BLaER1 (cell line): Measurements from ENCODE around the gene HLA-F.

Experiments used
- H3K27ac ChIP-seq: shearing (Covaris generic); formaldehyde crosslinking; 2 replicates; pipeline ENCODE4 v1.8.1; 2022
- H3K27me3 ChIP-seq: shearing (Covaris generic); formaldehyde crosslinking; 2 replicates; pipeline ENCODE4 v1.8.1; 2022
- H3K36me3 ChIP-seq: shearing (Covaris generic); formaldehyde crosslinking; 2 replicates; pipeline ENCODE4 v1.8.1; 2022
- H3K4me1 ChIP-seq: shearing (Covaris generic); formaldehyde crosslinking; 2 replicates; pipeline ENCODE4 v1.8.1; 2022
- H3K4me2 ChIP-seq: shearing (Covaris generic); formaldehyde crosslinking; 2 replicates; pipeline ENCODE4 v1.8.1; 2022
- H3K4me3 ChIP-seq: shearing (Covaris generic); formaldehyde crosslinking; 2 replicates; pipeline ENCODE4 v1.8.1; 2022
- H3K9ac ChIP-seq: shearing (Covaris generic); formaldehyde crosslinking; 2 replicates; pipeline ENCODE4 v1.8.1; 2022
- H3K9me3 ChIP-seq: shearing (Covaris generic); formaldehyde crosslinking; 2 replicates; pipeline ENCODE4 v1.8.1; 2022
- H4K20me1 ChIP-seq: shearing (Covaris generic); formaldehyde crosslinking; 2 replicates; pipeline ENCODE4 v1.8.1; 2022
- Cebpa-rat ChIP-seq: shearing (Covaris generic); IDR thresholded peaks from 2 replicates; pipeline ENCODE4 v1.8.1; 2022

Gene HLA-F

DNA sequence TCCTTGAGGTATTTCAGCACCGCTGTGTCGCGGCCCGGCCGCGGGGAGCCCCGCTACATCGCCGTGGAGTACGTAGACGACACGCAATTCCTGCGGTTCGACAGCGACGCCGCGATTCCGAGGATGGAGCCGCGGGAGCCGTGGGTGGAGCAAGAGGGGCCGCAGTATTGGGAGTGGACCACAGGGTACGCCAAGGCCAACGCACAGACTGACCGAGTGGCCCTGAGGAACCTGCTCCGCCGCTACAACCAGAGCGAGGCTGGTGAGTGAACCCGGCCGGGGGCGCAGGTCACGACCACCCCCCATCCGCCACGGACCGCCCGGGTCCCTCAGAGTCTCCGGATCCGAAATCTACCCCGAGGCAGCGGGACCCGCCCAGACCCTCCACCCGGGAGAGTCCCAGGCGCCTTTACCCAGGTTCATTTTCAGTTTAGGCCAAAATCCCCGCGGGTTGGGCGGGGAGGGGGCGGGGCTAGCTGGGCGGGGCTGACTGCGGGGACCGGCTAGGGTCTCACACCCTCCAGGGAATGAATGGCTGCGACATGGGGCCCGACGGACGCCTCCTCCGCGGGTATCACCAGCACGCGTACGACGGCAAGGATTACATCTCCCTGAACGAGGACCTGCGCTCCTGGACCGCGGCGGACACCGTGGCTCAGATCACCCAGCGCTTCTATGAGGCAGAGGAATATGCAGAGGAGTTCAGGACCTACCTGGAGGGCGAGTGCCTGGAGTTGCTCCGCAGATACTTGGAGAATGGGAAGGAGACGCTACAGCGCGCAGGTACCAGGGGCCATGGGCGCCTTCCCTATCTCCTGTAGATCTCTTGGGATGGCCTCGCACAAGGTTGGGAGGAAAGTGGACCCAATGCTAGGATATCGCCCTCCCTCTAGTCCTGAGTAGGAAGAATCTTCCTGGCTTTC is 693 bp downstream of the HLA-F start:
- peak overlapping the region; percentile 80 for H3K4me2 ChIP-seq
- peaks cover 13% of the 10 kb centered on the region; the same call in 1 of the 2 replicates for H3K9me3 ChIP-seq
- H3K4me3 ChIP-seq = peak overlapping the region; percentile 82
- peaks cover 36% of the 10 kb centered on the region for H3K27me3 ChIP-seq
- H3K9ac ChIP-seq = peak overlapping the region; percentile 79
- H3K36me3 ChIP-seq = peaks cover 18% of the 10 kb centered on the region
- TF ChIP-seq Cebpa-rat = no peak
- H3K27ac ChIP-seq = peak overlapping the region; percentile 55; the same call in 1 of the 2 replicates
- H4K20me1 ChIP-seq = peaks cover 23% of the 10 kb centered on the region
- H3K4me1 ChIP-seq = peaks cover 8% of the 10 kb centered on the region; the same call in 1 of the 2 replicates

DNA sequence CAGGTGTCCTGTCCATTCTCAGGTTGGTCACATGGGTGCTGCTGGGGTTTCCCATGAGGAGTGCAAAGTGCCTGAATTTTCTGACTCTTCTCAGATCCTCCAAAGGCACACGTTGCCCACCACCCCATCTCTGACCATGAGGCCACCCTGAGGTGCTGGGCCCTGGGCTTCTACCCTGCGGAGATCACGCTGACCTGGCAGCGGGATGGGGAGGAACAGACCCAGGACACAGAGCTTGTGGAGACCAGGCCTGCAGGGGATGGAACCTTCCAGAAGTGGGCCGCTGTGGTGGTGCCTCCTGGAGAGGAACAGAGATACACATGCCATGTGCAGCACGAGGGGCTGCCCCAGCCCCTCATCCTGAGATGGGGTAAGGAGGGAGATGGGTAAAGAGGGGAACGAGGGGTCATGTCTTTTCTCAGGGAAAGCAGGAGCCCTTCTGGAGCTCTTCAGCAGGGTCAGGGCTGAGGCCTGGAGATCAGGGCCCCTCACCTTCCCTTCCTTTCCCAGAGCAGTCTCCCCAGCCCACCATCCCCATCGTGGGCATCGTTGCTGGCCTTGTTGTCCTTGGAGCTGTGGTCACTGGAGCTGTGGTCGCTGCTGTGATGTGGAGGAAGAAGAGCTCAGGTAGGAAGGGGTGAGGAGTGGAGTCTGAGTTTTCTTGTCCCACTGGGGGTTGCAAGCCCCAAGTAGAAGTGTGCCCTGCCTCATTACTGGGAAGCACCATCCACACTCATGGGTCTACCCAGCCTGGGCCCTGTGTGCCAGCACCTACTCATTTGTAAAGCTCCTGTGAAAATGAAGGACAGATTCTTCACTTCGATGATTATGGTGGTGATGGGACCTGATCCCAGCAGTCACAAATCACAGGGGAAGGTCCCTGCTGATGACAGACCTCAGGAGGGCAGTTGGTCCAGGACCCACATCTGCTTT is 2.0 kb downstream of the HLA-F start:
- Histone ChIP-seq H3K27me3 (peaks cover 36% of the 10 kb centered on the region), H3K4me2 (peak overlapping the region; percentile 80; the same call in 1 of the 2 replicates), H3K4me3 (no peak overlapping the region), H3K9ac (no peak overlapping the region), H3K9me3 (peaks cover 13% of the 10 kb centered on the region; the same call in 1 of the 2 replicates), H3K36me3 (peaks cover 18% of the 10 kb centered on the region), H3K27ac (no peak overlapping the region), H4K20me1 (peaks cover 23% of the 10 kb centered on the region), H3K4me1 (peaks cover 8% of the 10 kb centered on the region; the same call in 1 of the 2 replicates)
- TF ChIP-seq Cebpa-rat = no peak

DNA sequence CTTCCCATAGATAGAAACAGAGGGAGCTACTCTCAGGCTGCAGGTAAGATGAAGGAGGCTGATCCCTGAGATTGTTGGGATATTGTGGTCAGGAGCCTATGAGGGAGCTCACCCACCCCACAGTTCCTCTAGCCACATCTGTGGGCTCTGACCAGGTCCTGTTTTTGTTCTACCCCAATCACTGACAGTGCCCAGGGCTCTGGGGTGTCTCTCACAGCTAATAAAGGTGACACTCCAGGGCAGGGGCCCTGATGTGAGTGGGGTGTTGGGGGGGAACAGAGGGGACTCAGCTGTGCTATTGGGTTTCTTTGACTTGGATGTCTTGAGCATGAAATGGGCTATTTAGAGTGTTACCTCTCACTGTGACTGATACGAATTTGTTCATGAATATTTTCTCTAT is 2.8 kb downstream of the HLA-F start:
- Histone ChIP-seq H3K27me3 (peaks cover 36% of the 10 kb centered on the region), H3K4me3 (no peak overlapping the region), H3K4me1 (peaks cover 8% of the 10 kb centered on the region; the same call in 1 of the 2 replicates), H4K20me1 (peaks cover 23% of the 10 kb centered on the region), H3K9ac (no peak overlapping the region), H3K9me3 (peaks cover 13% of the 10 kb centered on the region; the same call in 1 of the 2 replicates), H3K27ac (no peak overlapping the region), H3K4me2 (no peak overlapping the region), H3K36me3 (peaks cover 18% of the 10 kb centered on the region)
- no peak for TF ChIP-seq Cebpa-rat

DNA sequence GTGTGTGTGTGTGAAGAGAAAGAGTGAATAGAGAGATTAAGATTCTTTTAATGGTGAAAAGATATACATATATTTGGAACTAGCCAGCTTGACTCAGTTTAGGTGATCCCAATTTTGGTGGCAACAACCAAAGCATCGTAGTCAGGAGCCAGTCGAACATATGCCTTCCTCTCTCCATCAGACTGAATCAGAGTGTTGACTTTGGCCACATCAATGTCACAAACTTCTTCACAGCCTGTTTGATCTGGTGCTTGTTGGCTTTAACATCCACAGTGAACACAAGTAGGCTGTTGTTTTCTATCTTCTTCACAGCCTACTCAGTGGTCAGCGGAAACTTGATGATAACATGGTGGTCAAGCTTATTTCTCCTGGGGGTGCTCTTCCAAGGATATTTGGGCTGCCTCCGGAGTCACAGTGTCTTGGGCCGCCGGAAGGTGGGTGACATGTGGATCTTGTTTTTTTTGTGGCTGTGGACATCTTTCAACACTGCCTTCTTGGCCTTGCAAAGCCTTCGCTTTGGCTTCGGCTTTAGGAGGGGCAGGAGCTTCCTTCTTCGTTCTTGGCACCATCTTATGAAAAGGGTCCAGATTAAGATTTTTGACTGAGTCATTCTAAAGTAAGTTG is 3.4 kb downstream of the HLA-F start:
- Histone ChIP-seq H3K36me3 (peaks cover 18% of the 10 kb centered on the region), H3K4me1 (peaks cover 8% of the 10 kb centered on the region; the same call in 1 of the 2 replicates), H3K27me3 (peaks cover 35% of the 10 kb centered on the region), H3K9ac (no peak overlapping the region), H3K4me2 (no peak overlapping the region), H4K20me1 (peaks cover 23% of the 10 kb centered on the region), H3K27ac (no peak overlapping the region), H3K9me3 (peaks cover 13% of the 10 kb centered on the region; the same call in 1 of the 2 replicates), H3K4me3 (no peak overlapping the region)
- TF ChIP-seq Cebpa-rat = no peak

DNA sequence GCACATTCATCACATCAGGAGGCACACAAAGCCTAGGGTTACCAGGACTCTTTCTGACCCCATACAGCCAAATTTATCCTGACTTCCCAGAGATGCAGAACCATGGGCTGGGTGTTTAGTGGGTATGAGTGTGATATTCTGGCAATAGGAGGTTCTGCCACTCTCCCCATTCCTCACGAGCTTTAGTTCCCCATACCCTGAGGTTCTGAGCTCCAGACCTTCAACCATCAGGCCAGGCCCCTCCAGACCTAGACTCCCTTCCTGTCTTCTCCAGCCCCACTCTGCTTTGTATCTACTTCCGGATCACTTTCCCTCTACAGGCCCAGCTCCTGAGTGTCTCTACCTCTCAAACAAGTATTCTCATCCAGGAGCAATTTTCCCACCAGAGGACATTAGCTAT is 4.4 kb downstream of the HLA-F start:
- Histone ChIP-seq H3K9me3 (peaks cover 13% of the 10 kb centered on the region; the same call in 1 of the 2 replicates), H4K20me1 (peaks cover 23% of the 10 kb centered on the region), H3K27me3 (peaks cover 25% of the 10 kb centered on the region), H3K4me3 (no peak overlapping the region), H3K4me2 (no peak overlapping the region), H3K9ac (no peak overlapping the region), H3K4me1 (peaks cover 8% of the 10 kb centered on the region; the same call in 1 of the 2 replicates), H3K27ac (no peak overlapping the region), H3K36me3 (peaks cover 18% of the 10 kb centered on the region)
- no peak for TF ChIP-seq Cebpa-rat

DNA sequence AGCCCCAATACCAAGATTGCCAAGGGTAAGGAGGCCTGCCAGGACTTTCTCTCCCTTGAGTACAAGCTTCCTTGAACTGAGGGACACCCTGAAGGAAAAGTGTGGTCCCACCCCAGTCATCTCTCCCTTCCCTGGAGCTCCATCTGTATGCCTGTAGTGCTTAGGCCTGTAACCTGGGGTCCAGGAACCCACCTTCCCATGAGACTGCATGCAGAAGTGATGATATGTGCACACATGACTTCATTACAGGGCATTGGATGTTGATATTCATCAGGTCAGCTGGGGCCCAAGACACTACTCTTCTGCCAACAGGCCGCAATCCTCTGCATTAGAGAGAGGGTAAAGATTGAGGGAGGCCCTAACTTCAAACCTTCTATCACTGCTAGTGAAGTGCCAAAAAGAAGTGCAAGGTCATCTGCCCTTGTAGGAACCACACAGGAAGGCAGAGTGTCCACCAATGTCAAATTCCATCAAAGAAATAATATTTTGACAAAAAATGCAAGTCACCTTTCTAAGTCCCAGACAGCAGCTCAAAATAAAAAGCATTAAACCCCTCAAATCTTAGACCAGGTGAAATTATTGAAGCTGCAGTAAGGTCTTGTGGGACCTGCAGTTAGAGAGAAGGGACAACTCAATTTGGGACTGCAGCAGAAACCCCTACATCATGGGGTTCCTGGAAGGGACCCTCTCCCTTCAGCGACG is 5.1 kb downstream of the HLA-F start:
- H3K4me3 ChIP-seq = no peak overlapping the region
- H3K4me1 ChIP-seq = peaks cover 8% of the 10 kb centered on the region; the same call in 1 of the 2 replicates
- H3K27ac ChIP-seq = no peak overlapping the region
- H3K4me2 ChIP-seq = no peak overlapping the region
- H3K9ac ChIP-seq = no peak overlapping the region
- H3K27me3 ChIP-seq = peaks cover 18% of the 10 kb centered on the region
- H4K20me1 ChIP-seq = peaks cover 23% of the 10 kb centered on the region
- peaks cover 8% of the 10 kb centered on the region; the same call in 1 of the 2 replicates for H3K9me3 ChIP-seq
- H3K36me3 ChIP-seq = peaks cover 18% of the 10 kb centered on the region
- TF ChIP-seq Cebpa-rat = no peak

DNA sequence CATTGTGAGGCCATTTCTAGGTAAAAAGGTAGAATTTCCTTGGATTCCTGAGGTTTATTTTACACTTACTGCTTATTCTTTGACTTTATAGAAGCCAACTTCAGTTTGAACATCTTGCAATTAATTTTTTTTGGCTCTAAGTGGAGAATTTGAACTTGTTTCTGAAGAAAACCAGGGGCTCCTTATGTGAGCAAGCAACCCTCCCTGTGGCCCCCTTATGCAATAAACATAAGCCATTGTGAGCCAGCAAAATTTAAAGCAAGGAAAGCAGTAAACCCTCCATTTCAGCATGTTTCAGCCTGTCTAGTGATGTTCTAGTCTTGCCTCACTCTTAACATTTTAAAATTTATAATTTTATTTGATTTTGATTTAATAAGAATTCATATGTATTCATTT is 5.6 kb downstream of the HLA-F start:
- no peak for TF ChIP-seq Cebpa-rat
- Histone ChIP-seq H3K27ac (no peak overlapping the region), H3K36me3 (peaks cover 18% of the 10 kb centered on the region), H4K20me1 (peaks cover 23% of the 10 kb centered on the region), H3K4me1 (peaks cover 8% of the 10 kb centered on the region; the same call in 1 of the 2 replicates), H3K9ac (no peak overlapping the region), H3K4me2 (no peak overlapping the region), H3K9me3 (0 out of 2 replicates have a peak, but pooled peaks cover 4% of the 10 kb centered on the region), H3K4me3 (no peak overlapping the region), H3K27me3 (peaks cover 13% of the 10 kb centered on the region)

DNA sequence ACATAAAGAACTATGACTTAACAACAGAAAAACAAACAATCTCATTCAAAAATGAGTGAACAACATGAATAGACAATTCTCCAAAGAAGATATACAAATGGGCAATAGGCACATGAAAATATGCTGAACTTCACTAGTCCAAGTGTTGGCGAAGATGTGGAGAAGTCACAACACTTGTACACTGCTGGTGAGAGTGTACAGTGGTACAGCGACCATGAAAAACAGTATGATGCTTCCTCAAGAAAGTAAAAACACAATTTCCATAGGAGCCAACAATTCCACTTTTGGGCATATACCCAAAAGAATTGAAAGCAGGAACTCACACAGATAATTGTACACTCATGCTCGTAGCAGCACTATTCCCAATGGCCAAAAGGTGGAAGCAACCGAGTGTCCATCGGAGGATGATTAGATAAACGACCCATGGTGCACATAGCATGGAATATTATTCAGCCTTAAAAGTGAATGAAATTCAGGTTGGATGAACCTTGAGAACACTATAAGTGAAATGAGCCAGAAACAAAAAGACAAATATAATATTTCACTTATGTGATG is 6.6 kb downstream of the HLA-F start:
- Histone ChIP-seq H4K20me1 (peaks cover 15% of the 10 kb centered on the region), H3K4me1 (peaks cover 8% of the 10 kb centered on the region; the same call in 1 of the 2 replicates), H3K27ac (no peak overlapping the region), H3K9me3 (no peaks in the 10 kb centered on the region), H3K36me3 (peaks cover 18% of the 10 kb centered on the region), H3K4me3 (no peak overlapping the region), H3K4me2 (no peak overlapping the region), H3K27me3 (peaks cover 3% of the 10 kb centered on the region; the same call in 1 of the 2 replicates), H3K9ac (no peak overlapping the region)
- no peak for TF ChIP-seq Cebpa-rat
